ENCODE data around the gene DDOST.

DDOST gene

DNA sequence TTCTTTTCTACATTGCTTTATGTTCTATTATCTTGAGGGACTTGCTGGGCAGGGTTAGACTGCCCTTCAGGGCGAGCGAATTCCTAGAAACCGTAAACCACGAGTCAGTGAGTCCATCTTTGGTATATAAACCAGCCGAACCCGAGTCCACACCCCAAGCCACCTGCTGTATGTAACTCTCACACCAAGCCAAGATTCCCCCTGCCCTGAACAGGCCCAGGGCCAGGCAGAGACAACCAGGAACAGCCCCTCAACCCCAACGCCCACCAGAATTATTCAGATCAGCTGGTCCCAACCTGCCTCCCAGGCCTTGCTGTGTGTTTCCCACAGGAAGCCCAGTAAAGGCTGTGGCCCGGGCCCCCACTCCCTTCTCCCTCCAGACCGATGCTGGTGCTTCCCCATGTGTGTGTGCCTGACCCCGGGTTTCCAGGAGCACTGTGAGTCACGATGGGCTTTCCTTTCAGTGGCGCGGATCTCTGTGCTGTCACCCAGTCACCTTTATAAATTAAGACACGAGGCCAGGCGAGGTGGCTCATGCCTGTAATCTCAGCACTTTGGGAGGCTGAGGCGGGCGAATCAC, 39.6 kb upstream of the DDOST start:
- no peak overlapping the region for H3K27ac ChIP-seq
- no peak for TF ChIP-seq ZFX (IDR thresholded peaks at IDR 0.05; ENCODE audit: borderline replicate concordance)
- TF ChIP-seq, protein P1, sequence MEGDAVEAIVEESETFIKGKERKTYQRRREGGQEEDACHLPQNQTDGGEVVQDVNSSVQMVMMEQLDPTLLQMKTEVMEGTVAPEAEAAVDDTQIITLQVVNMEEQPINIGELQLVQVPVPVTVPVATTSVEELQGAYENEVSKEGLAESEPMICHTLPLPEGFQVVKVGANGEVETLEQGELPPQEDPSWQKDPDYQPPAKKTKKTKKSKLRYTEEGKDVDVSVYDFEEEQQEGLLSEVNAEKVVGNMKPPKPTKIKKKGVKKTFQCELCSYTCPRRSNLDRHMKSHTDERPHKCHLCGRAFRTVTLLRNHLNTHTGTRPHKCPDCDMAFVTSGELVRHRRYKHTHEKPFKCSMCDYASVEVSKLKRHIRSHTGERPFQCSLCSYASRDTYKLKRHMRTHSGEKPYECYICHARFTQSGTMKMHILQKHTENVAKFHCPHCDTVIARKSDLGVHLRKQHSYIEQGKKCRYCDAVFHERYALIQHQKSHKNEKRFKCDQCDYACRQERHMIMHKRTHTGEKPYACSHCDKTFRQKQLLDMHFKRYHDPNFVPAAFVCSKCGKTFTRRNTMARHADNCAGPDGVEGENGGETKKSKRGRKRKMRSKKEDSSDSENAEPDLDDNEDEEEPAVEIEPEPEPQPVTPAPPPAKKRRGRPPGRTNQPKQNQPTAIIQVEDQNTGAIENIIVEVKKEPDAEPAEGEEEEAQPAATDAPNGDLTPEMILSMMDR (IDR thresholded peaks at IDR 0.05), result no peak

GRCh38 chr1:20699558-20699957, 38.4 kb upstream of the DDOST start:
- no peak overlapping the region for H3K27ac ChIP-seq
- no peak for TF ChIP-seq ZFX (IDR thresholded peaks at IDR 0.05; ENCODE audit: borderline replicate concordance)
- TF ChIP-seq, protein P1 (IDR thresholded peaks at IDR 0.05), result no peak

DNA sequence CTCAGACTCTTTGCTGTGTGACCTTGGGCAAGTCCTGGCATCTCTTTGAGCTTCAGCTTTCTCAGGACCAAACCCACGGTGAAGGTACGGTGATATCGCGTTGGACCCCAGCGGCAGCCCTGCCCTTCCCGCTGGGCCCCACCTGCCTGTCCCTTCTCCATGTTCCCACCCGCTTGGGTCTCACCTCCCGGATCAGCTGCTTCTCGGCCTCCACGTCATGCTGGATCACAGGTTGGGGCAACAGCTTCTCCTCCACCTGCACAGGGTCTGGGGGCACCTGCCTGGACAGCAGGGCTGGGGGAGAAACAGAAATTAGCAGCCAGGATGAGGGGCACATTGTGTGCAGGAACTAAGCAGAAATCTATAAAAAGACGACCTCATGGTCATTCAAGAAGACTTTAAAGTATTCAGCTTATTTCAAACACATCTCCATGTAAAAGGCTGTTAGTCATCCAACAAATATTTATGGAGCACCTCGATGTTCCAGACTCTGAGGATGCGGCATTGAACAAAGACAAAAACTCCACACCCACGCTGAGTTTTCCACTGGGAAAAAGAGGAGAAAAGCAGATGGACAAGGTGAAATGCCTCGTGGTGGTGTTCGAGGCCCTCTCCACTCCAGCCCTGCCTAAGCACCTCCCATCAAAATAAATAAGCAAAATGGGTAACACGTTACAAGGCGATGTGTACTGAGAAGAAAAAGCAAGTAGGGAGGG, 37.2 kb upstream of the DDOST start:
- H3K27ac ChIP-seq, result no peak overlapping the region

DNA sequence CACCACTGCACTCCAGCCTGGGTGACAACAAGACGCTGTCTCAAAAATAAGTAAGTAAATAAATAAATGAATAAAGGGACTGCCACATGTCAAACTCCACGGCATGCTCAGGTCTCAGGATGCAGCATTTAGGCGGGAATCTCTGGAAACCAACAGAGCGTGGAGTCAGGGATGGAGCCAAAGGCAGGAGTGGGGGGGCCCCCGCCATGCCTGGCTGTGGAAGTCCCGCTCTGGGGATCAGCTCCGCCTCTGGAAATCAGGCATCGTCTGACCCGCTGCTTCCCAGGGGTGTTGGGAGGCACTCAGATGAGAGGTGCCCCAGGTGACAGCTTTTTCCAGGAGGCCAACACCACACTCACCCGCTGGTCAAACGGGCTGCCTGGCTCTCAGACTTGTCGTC, 36.4 kb upstream of the DDOST start:
- TF ChIP-seq, protein P1 (IDR thresholded peaks at IDR 0.05), result no peak
- no peak for TF ChIP-seq ZFX (IDR thresholded peaks at IDR 0.05; ENCODE audit: borderline replicate concordance)
- H3K27ac ChIP-seq, result no peak overlapping the region

More for the DNA sequence above, 37.2 kb upstream of the DDOST start:
- TF ChIP-seq, protein P1 (IDR thresholded peaks at IDR 0.05), result no peak
- no peak for TF ChIP-seq ZFX (IDR thresholded peaks at IDR 0.05; ENCODE audit: borderline replicate concordance)

DNA sequence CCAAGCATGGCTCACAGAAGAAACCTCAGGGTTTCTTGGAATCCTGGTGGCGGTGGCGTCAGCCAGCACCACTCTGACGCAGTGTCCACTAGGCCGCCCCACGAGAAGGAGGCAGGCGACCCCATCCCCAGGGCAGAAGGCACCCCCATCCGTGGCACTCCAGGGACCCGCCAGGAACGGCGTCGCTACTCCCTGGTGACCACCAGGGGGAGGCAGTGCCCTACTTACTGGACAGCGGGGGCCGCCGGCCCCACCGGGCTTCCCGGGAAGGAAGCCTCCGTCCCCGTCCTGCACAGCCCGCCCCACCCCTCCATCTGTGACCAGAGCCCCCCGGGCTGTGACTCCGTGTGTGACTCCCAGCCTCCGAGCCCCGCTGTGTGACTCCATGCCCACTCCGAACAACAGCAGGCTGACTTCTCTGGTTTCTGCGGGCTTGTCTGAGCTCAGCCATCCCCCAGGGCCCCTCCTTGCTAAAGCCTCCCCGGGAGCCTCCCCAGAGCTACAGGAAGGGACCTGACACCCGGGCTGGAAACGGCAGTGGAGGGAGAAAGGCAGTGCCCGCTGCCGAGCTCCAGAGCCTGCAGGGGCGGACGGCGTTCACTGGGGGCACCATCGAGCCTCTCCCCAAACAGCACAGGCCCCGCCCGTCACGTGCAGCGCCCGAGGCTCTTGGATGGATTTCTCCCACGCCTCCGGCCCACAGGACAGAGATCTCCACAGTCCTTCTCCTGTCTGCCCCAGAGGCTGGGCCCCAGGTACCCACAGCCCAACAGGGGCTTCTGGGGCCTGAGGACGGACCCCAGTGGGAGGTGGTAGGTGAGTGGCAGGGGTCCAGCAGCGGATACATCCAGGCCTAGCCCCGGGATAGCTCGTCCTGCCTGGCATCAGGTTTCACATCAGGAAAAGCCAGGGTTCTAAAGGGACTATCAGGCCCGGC, 35.5 kb upstream of the DDOST start:
- TF ChIP-seq, protein P1 (IDR thresholded peaks at IDR 0.05), result peak; percentile 95
- no peak for TF ChIP-seq ZFX (IDR thresholded peaks at IDR 0.05; ENCODE audit: borderline replicate concordance)
- H3K27ac ChIP-seq, result peak overlapping the region; percentile 62

DNA sequence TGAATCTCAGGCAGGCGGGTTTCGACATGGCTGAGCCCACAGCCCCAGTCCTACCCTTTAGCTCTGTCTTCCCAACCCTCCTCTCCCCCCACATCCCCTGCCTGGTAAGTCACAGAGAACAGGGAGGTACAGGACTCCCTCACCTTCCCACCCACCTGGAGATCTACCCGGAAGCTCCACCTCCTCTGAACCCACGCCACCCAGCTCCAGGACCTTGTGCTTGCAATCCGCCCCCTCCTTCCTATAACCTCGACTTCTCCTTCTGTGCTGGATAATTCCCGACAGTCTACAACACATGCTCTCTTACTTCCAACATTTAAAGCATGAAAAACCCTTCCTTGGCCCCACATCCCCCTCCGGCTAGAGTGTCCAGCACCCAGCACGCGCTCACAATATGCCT, 34.3 kb upstream of the DDOST start:
- no peak overlapping the region for H3K27ac ChIP-seq
- TF ChIP-seq, protein P1 (IDR thresholded peaks at IDR 0.05), result no peak
- TF ChIP-seq ZFX (IDR thresholded peaks at IDR 0.05; ENCODE audit: borderline replicate concordance), result no peak

Data from 22Rv1 (cell line).